Activated CD8-positive, alpha-beta memory T cell treated with anti-CD3 and anti-CD28 coated beads, Interleukin-2, amount 10 ng/mL, durations not matched to agents 7 days and 5 days (primary cell): ENCODE measurements around the gene LEMD2. TPM values are rescaled to one million over a fixed set of nuclear protein-coding genes. Genes with fewer than 3 reads are reported as not detected.
"Not testable (repeated sequence)": the region's sequence is repeated elsewhere in the genome, so short reads cannot be mapped to it uniquely, and the experiment has no call there.

Experiments
- ATAC-seq: fragments of 150-1000 bp; cut with Tn5 transposase; one replicate; pipeline ENCODE4 v1.10.0; 2021; ENCODE audit warnings: moderate library complexity
- CTCF ChIA-PET: fragments of 350-600 bp; sonication (Branson Sonifier 250); formaldehyde crosslinking; loops from one replicate; lab custom pipeline; 2021; ENCODE audit warnings: antibody characterized with exemption; lab: Charles Lee
- DNase-seq: peaks from one replicate; pipeline ENCODE4 v3.0.0-alpha.2; 2020
- H3K27ac Mint-ChIP-seq: one replicate; pipeline ENCODE4 v1.8.0; 2021; ENCODE audit warnings: mild to moderate bottlenecking, mixed read lengths
- H3K27me3 Mint-ChIP-seq: one replicate; pipeline ENCODE4 v1.8.0; 2021; ENCODE audit warnings: mixed read lengths
- H3K36me3 Mint-ChIP-seq: one replicate; pipeline ENCODE4 v1.8.0; 2021; ENCODE audit warnings: mild to moderate bottlenecking, mixed read lengths
- H3K4me1 Mint-ChIP-seq: one replicate; pipeline ENCODE4 v1.8.0; 2021; ENCODE audit warnings: mixed read lengths
- H3K4me3 Mint-ChIP-seq: one replicate; pipeline ENCODE4 v1.8.0; 2021; ENCODE audit warnings: mild to moderate bottlenecking, moderate library complexity, mixed read lengths
- H3K9me3 Mint-ChIP-seq: one replicate; pipeline ENCODE4 v1.8.0; 2022; ENCODE audit warnings: low read depth, mixed read lengths
- total RNA-seq, 2 experiments: library from RNA; stranded (reverse); gene quantifications; one replicate each; pipeline ENCODE4 v1.2.3, GENCODE V29; 2021

Gene LEMD2
- total RNA-seq, result 10 to 100 TPM; 64.9 to 80.3 TPM

GRCh38 chr6:33788694-33789549 lies at the start of gene LEMD2:
Gene LEMD2, minus strand, starts transcription at chr6:33789130. Its CDS starts 14 bp downstream, at chr6:33789116.
- H3K27me3 Mint-ChIP-seq, result peaks cover 8% of the 10 kb centered on the region
- H3K27ac Mint-ChIP-seq, result peak within 1 kb of the TSS; percentile 90
- H3K4me3 Mint-ChIP-seq, result peak within 1 kb of the TSS; percentile 89
- H3K4me1 Mint-ChIP-seq, result peaks cover 45% of the 10 kb centered on the region
- peaks cover 20% of the 10 kb centered on the region for H3K36me3 Mint-ChIP-seq
- peak; percentile 94 for DNase-seq
- CTCF ChIA-PET, result interaction anchor here (0.7 to 3.5 kb wide), 11 partner anchors 9 to 366 kb away, joined by 3 to 16 read pairs (median 4); partner anchors contain the start of gene UQCC2
- ATAC-seq, result peak; percentile 88
- no peaks in the 10 kb centered on the region for H3K9me3 Mint-ChIP-seq

- Mint-ChIP-seq H3K36me3 (no peaks in the 10 kb centered on the region), H3K4me3 (no peak overlapping the region), H3K27ac (no peak overlapping the region), H3K27me3 (peaks cover 15% of the 10 kb centered on the region), H3K9me3 (no peaks in the 10 kb centered on the region), H3K4me1 (peaks cover 29% of the 10 kb centered on the region)
- ATAC-seq (no peak), DNase-seq (no peak)
- CTCF ChIA-PET, result interaction anchor here (1.0 to 1.5 kb wide), 2 partner anchors 26 to 77 kb away, joined by 4 read pairs; no protein-coding TSS in a partner anchor
Measured at GRCh38 chr6:33837971-33838665, 49.2 kb upstream of the LEMD2 start.

- DNase-seq (no peak), ATAC-seq (no peak)
- Mint-ChIP-seq H3K27ac (no peak overlapping the region), H3K4me1 (peaks cover 29% of the 10 kb centered on the region), H3K36me3 (no peaks in the 10 kb centered on the region), H3K9me3 (no peaks in the 10 kb centered on the region), H3K27me3 (peaks cover 15% of the 10 kb centered on the region), H3K4me3 (no peak overlapping the region)
- CTCF ChIA-PET, result interaction anchor here (1.1 to 1.5 kb wide), 2 partner anchors 25 to 191 kb away, joined by 3 to 4 read pairs; no protein-coding TSS in a partner anchor
Measured at GRCh38 chr6:33836806-33837469, 48.0 kb upstream of the LEMD2 start.

GRCh38 chr6:33834401-33835392 lies 45.8 kb upstream of the LEMD2 start:
- Mint-ChIP-seq H3K4me1 (peaks cover 11% of the 10 kb centered on the region), H3K9me3 (no peaks in the 10 kb centered on the region), H3K27ac (no peak overlapping the region), H3K27me3 (peaks cover 29% of the 10 kb centered on the region), H3K36me3 (no peaks in the 10 kb centered on the region), H3K4me3 (no peak overlapping the region)
- CTCF ChIA-PET, result no interaction called here
- DNase-seq (no peak), ATAC-seq (no peak)

- ATAC-seq (no peak), DNase-seq (no peak)
- Mint-ChIP-seq H3K27me3 (peaks cover 36% of the 10 kb centered on the region), H3K27ac (no peak overlapping the region), H3K9me3 (no peaks in the 10 kb centered on the region), H3K4me1 (peaks cover under 1% of the 10 kb centered on the region), H3K36me3 (no peaks in the 10 kb centered on the region), H3K4me3 (no peak overlapping the region)
- CTCF ChIA-PET, result no interaction called here
Measured at GRCh38 chr6:33833599-33833998, 44.7 kb upstream of the LEMD2 start.

GRCh38 chr6:33832831-33833230 lies 43.9 kb upstream of the LEMD2 start:
- H3K4me3 Mint-ChIP-seq, H3K4me1 Mint-ChIP-seq, DNase-seq, H3K36me3 Mint-ChIP-seq, H3K9me3 Mint-ChIP-seq, ATAC-seq, H3K27ac Mint-ChIP-seq, CTCF ChIA-PET: not testable (repeated sequence)
- H3K27me3 Mint-ChIP-seq, result peaks cover 40% of the 10 kb centered on the region

- H3K27me3 Mint-ChIP-seq, result peaks cover 35% of the 10 kb centered on the region
- H3K4me1 Mint-ChIP-seq, DNase-seq, H3K9me3 Mint-ChIP-seq, ATAC-seq, H3K27ac Mint-ChIP-seq, CTCF ChIA-PET, H3K4me3 Mint-ChIP-seq, H3K36me3 Mint-ChIP-seq: not testable (repeated sequence)
Measured at GRCh38 chr6:33831725-33832124, 42.8 kb upstream of the LEMD2 start.

GRCh38 chr6:33830635-33831240 lies 41.8 kb upstream of the LEMD2 start:
- DNase-seq (no peak), ATAC-seq (no peak)
- Mint-ChIP-seq H3K36me3 (no peaks in the 10 kb centered on the region), H3K4me3 (no peak overlapping the region), H3K27ac (no peak overlapping the region), H3K27me3 (peaks cover 34% of the 10 kb centered on the region), H3K4me1 (no peaks in the 10 kb centered on the region), H3K9me3 (no peaks in the 10 kb centered on the region)
- CTCF ChIA-PET, result no interaction called here

GRCh38 chr6:33828764-33829731 lies 40.1 kb upstream of the LEMD2 start:
- no peaks in the 10 kb centered on the region for H3K4me1 Mint-ChIP-seq
- peaks cover 31% of the 10 kb centered on the region for H3K27me3 Mint-ChIP-seq
- CTCF ChIA-PET, result no interaction called here

GRCh38 chr6:33828452-33828763 lies 39.5 kb upstream of the LEMD2 start:
- CTCF ChIA-PET, result no interaction called here
- Mint-ChIP-seq H3K27me3 (peaks cover 31% of the 10 kb centered on the region), H3K36me3 (no peaks in the 10 kb centered on the region), H3K4me1 (no peaks in the 10 kb centered on the region), H3K4me3 (no peak overlapping the region), H3K9me3 (no peaks in the 10 kb centered on the region), H3K27ac (no peak overlapping the region)
- ATAC-seq (no peak), DNase-seq (no peak)

More at GRCh38 chr6:33828764-33829731, 40.1 kb upstream of the LEMD2 start:
- H3K27ac Mint-ChIP-seq, result no peak overlapping the region
- no peak for ATAC-seq
- no peaks in the 10 kb centered on the region for H3K9me3 Mint-ChIP-seq
- H3K4me3 Mint-ChIP-seq, result no peak overlapping the region
- DNase-seq, result no peak
- H3K36me3 Mint-ChIP-seq, result no peaks in the 10 kb centered on the region

GRCh38 chr6:33827546-33828451 lies 38.9 kb upstream of the LEMD2 start:
- H3K4me3 Mint-ChIP-seq, result no peak overlapping the region
- H3K27me3 Mint-ChIP-seq, result peaks cover 34% of the 10 kb centered on the region
- no peak for ATAC-seq
- CTCF ChIA-PET, result no interaction called here
- no peak overlapping the region for H3K27ac Mint-ChIP-seq
- no peaks in the 10 kb centered on the region for H3K4me1 Mint-ChIP-seq
- H3K36me3 Mint-ChIP-seq, result no peaks in the 10 kb centered on the region
- H3K9me3 Mint-ChIP-seq, result no peaks in the 10 kb centered on the region
- DNase-seq, result no peak
